HepG2 (cell line): ENCODE data around the gene CYP2W1. TPM values are rescaled to one million over a fixed set of nuclear protein-coding genes. Genes with fewer than 3 reads are reported as not detected.

Source experiments
- BATF2 ChIP-seq: sonication (generic); formaldehyde crosslinking; IDR thresholded peaks from 2 replicates; pipeline ENCODE4 v1.8.0; 2022; ENCODE audit warnings: mild to moderate bottlenecking, missing genetic modification reagents, moderate library complexity
- BCL6 ChIP-seq: IDR thresholded peaks from 2 replicates; pipeline ENCODE4 v1.6.1; 2016; ENCODE audit warnings: missing genetic modification reagents, missing compliant biosample characterization
- DMTF1 ChIP-seq: sonication (generic); formaldehyde crosslinking; IDR thresholded peaks from 2 replicates; pipeline ENCODE4 v1.4.0; 2020; ENCODE audit warnings: mild to moderate bottlenecking, missing genetic modification reagents
- GLMP ChIP-seq: sonication (generic); formaldehyde crosslinking; IDR thresholded peaks from 2 replicates; pipeline ENCODE4 v1.9.0; 2021; ENCODE audit warnings: missing genetic modification reagents, mild to moderate bottlenecking, borderline replicate concordance
- HIC2 ChIP-seq: sonication (generic); formaldehyde crosslinking; IDR thresholded peaks from 2 replicates; pipeline ENCODE4 v1.9.0; 2022; ENCODE audit warnings: low read depth, missing genetic modification reagents
- HIVEP1 ChIP-seq: sonication (generic); formaldehyde crosslinking; IDR thresholded peaks from 2 replicates; pipeline ENCODE4 v1.4.0; 2020; ENCODE audit warnings: mild to moderate bottlenecking, missing genetic modification reagents
- HMGA1 ChIP-seq: sonication (generic); formaldehyde crosslinking; conservative IDR thresholded peaks from 2 replicates; pipeline ENCODE4 v1.4.0; 2020; ENCODE audit warnings: missing genetic modification reagents
- IKZF5 ChIP-seq: IDR thresholded peaks from 2 replicates; pipeline ENCODE4 v1.6.1; 2018; ENCODE audit warnings: missing genetic modification reagents, mild to moderate bottlenecking, missing compliant biosample characterization
- NCOA5 ChIP-seq: sonication (generic); formaldehyde crosslinking; IDR thresholded peaks from 2 replicates; pipeline ENCODE4 v1.4.0; 2020; ENCODE audit warnings: missing genetic modification reagents
- NPAS2 ChIP-seq: sonication (generic); formaldehyde crosslinking; IDR thresholded peaks from 2 replicates; pipeline ENCODE4 v1.8.0; 2022; ENCODE audit warnings: mild to moderate bottlenecking, missing genetic modification reagents, borderline replicate concordance
- POGZ ChIP-seq: sonication (generic); formaldehyde crosslinking; IDR thresholded peaks from 2 replicates; pipeline ENCODE4 v1.4.0; 2020; ENCODE audit warnings: mild to moderate bottlenecking, missing genetic modification reagents
- PREB ChIP-seq: sonication (generic); formaldehyde crosslinking; IDR thresholded peaks from 2 replicates; pipeline ENCODE4 v1.4.0; 2020; ENCODE audit warnings: missing genetic modification reagents
- REL ChIP-seq: sonication (generic); formaldehyde crosslinking; conservative IDR thresholded peaks from 2 replicates; pipeline ENCODE4 v1.8.0; 2022; ENCODE audit warnings: mild to moderate bottlenecking, missing genetic modification reagents, moderate library complexity
- SALL2 ChIP-seq: sonication (generic); formaldehyde crosslinking; IDR thresholded peaks from 2 replicates; pipeline ENCODE4 v1.8.1; 2023; ENCODE audit warnings: mild to moderate bottlenecking, missing genetic modification reagents, inconsistent platforms
- SMARCE1 ChIP-seq: fragments of 450-650 bp; IDR thresholded peaks from 2 replicates; pipeline ENCODE4 v1.6.1; 2017; ENCODE audit warnings: borderline replicate concordance
- SRSF4 ChIP-seq: fragments of 200-400 bp; formaldehyde crosslinking; IDR thresholded peaks from one replicate; pipeline ENCODE4 v1.6.1; 2018; ENCODE audit warnings: mild to moderate bottlenecking, low read depth, low read length, moderate library complexity; ENCODE audit not compliant: poor library complexity, severe bottlenecking
- ZMAT3 ChIP-seq: sonication (generic); formaldehyde crosslinking; conservative IDR thresholded peaks from 2 replicates; pipeline ENCODE4 v1.7.0; 2021; ENCODE audit warnings: missing genetic modification reagents
- ZNF124 ChIP-seq: sonication (generic); formaldehyde crosslinking; IDR thresholded peaks from 2 replicates; pipeline ENCODE4 v1.4.0; 2020; ENCODE audit warnings: missing genetic modification reagents
- ZNF24 ChIP-seq: fragments of 450-650 bp; IDR thresholded peaks from 2 replicates; pipeline ENCODE4 v1.6.1; 2017; ENCODE audit warnings: antibody characterized with exemption, mild to moderate bottlenecking
- ZNF619 ChIP-seq: sonication (generic); formaldehyde crosslinking; IDR thresholded peaks from 2 replicates; pipeline ENCODE4 v1.4.0; 2020; ENCODE audit warnings: mild to moderate bottlenecking, missing genetic modification reagents
- ZNF737 ChIP-seq: sonication (generic); formaldehyde crosslinking; IDR thresholded peaks from 2 replicates; pipeline ENCODE4 v1.5.0; 2020; ENCODE audit warnings: missing genetic modification reagents, mild to moderate bottlenecking, borderline replicate concordance
- ZSCAN21 ChIP-seq: sonication (generic); formaldehyde crosslinking; IDR thresholded peaks from 2 replicates; pipeline ENCODE4 v1.8.0; 2022; ENCODE audit warnings: mild to moderate bottlenecking, missing genetic modification reagents, moderate library complexity, borderline replicate concordance
- polyA plus RNA-seq, 8 experiments: library from polyadenylated mRNA; depleted of rRNA in 3 of 8; stranded (reverse) in 7 of 8; unstranded in 1 of 8; fragments of >200 nt; fragmentation: Illumina TruSeq in 4 of 8; extraction: Trizol in 4 of 8; gene quantifications; 2 replicates each; pipeline versions ENCODE4 v1.2.1 to v1.2.3, GENCODE V29; 2011 to 2016; ENCODE audit warnings: low read depth in 4 of 8, missing spikeins in 1 of 8, mixed read lengths in 1 of 8; ENCODE audit not compliant: insufficient read depth in 1 of 8
- total RNA-seq, 5 experiments: library from RNA; depleted of rRNA; stranded (reverse); fragments of >200 nt; fragmentation: Illumina TruSeq; extraction: Trizol; gene quantifications; 2 replicates each; pipeline ENCODE4 v1.2.3, GENCODE V29; 2016; ENCODE audit warnings: low read depth in 1 of 5

The CYP2W1 gene
- total and polyA plus RNA-seq, 2 of the 13 experiments (the other 11 are each of a cell fraction or from before 2014, with no cell fraction given) = 19.5 to 31.7 TPM

GRCh38 chr7:977326-978048, 5.5 kb upstream of the CYP2W1 start (continued):
- TF ChIP-seq GLMP (no peak), NPAS2 (CRISPR knock-in tag) (no peak), NCOA5 (CRISPR knock-in tag) (peak; percentile 76; the same call in 1 of the 2 replicates), ZMAT3 (CRISPR knock-in tag) (no peak), PREB (CRISPR knock-in tag) (no peak), DMTF1 (CRISPR knock-in tag) (no peak), HIC2 (CRISPR knock-in tag) (peak; percentile 96), SALL2 (no peak; the same call in 1 of the 2 replicates), HMGA1 (CRISPR knock-in tag) (no peak), ZNF124 (CRISPR knock-in tag) (peak; percentile 59; the same call in 1 of the 2 replicates), ZSCAN21 (CRISPR knock-in tag) (peak; percentile 69; the same call in 1 of the 2 replicates), POGZ (CRISPR knock-in tag) (no peak), ZNF737 (CRISPR knock-in tag) (no peak), ZNF619 (CRISPR knock-in tag) (peak; percentile 49; the same call in 1 of the 2 replicates), ZNF24 (no peak), SMARCE1 (no peak), BATF2 (CRISPR knock-in tag) (no peak), REL (CRISPR knock-in tag) (no peak), BCL6 (CRISPR knock-in tag) (peak; percentile 65), IKZF5 (CRISPR knock-in tag) (peak; percentile 70; the same call in 1 of the 2 replicates), SRSF4 (no peak), HIVEP1 (CRISPR knock-in tag) (peak; percentile 95)
